Measurements from ENCODE around the gene NRK.

DNA sequence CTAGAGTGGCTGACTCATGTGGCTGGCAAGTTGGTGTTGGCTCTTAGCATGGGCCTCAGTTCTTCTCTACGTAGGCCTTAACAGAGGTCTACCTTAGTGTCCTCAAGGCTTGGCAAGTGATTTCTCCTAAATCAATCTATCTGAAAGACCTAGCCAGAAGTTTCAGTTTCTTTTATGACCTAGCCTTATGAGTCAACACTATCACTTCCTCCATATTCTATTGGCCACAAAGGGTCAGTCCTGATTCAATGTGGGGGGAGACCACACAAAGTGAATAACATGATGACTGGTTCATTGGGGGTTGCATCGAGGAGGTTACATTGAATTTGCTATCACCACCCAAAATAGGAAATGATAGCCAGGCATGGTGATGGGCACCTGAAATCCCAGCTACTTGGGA lies 5.8 kb upstream of the NRK start:
- TF ChIP-seq, protein P1, sequence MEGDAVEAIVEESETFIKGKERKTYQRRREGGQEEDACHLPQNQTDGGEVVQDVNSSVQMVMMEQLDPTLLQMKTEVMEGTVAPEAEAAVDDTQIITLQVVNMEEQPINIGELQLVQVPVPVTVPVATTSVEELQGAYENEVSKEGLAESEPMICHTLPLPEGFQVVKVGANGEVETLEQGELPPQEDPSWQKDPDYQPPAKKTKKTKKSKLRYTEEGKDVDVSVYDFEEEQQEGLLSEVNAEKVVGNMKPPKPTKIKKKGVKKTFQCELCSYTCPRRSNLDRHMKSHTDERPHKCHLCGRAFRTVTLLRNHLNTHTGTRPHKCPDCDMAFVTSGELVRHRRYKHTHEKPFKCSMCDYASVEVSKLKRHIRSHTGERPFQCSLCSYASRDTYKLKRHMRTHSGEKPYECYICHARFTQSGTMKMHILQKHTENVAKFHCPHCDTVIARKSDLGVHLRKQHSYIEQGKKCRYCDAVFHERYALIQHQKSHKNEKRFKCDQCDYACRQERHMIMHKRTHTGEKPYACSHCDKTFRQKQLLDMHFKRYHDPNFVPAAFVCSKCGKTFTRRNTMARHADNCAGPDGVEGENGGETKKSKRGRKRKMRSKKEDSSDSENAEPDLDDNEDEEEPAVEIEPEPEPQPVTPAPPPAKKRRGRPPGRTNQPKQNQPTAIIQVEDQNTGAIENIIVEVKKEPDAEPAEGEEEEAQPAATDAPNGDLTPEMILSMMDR (conservative IDR thresholded peaks at IDR 0.05 in 1 of 2, IDR thresholded peaks at IDR 0.05 in 1 of 2; ENCODE audit: extremely low read depth in 1 of 2, insufficient read depth in 1 of 2, low read depth in 1 of 2, low read length in 2 of 2), result no peak
- TF ChIP-seq EZH2 (IDR thresholded peaks at IDR 0.05; ENCODE audit: borderline replicate concordance, low read length), result no peak
